ENCODE results near the gene NTSR2. TPM values are rescaled to one million over a fixed set of nuclear protein-coding genes. Genes with fewer than 3 reads are reported as not detected.

The NTSR2 gene
- total RNA-seq, 1 experiment from 2014 or later: not detected

DNA sequence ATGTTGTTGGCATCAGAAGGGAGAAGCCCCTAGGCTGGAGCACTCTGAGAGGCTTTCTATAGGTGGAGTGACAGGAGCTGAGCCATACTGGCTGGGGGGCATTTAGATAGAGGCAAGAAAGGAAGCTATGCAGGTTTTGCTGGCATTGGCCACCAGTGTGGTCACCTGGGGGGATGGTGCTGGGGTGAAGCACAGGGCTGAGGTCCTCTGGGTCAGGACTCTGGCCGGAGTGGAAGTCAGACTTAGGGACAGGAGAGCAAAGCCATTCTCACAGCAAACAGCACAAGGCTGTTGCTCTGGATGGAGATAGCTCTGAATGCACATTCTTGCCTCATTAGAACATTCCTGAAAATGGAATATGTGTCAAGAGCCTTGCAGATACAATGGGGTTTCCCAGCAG, 47.4 kb downstream of the NTSR2 start:
- ATAC-seq: no peak
- ChIA-PET POLR2A (no interaction called here), CTCF (no interaction called here)
- Mint-ChIP-seq H3K27me3 (ENCODE audit: low read depth) (no peaks in the 10 kb centered on the region), H3K9me3 (peaks cover 13% of the 10 kb centered on the region), H3K4me1 (no peaks in the 10 kb centered on the region), H3K36me3 (peaks cover 61% of the 10 kb centered on the region), H3K4me3 (no peak overlapping the region), H3K27ac (no peak overlapping the region)
- DNase-seq (ENCODE audit: low spot score): no peak
- TF ChIP-seq GRHL2 (CRISPR knock-in tag; IDR thresholded peaks at IDR 0.05; ENCODE audit: insufficient replicate concordance, severe bottlenecking) (no peak), TP53 (CRISPR knock-in tag; IDR thresholded peaks at IDR 0.05) (no peak), NFATC4 (CRISPR knock-in tag; IDR thresholded peaks at IDR 0.05) (no peak), TCF7 (CRISPR knock-in tag; IDR thresholded peaks at IDR 0.05; ENCODE audit: low read depth) (no peak), FOXJ3 (CRISPR knock-in tag; IDR thresholded peaks at IDR 0.05; ENCODE audit: borderline replicate concordance) (no peak), JUN (CRISPR knock-in tag; IDR thresholded peaks at IDR 0.05) (no peak), ZNF423 (CRISPR knock-in tag; IDR thresholded peaks at IDR 0.05) (no peak), TEAD4 (CRISPR knock-in tag; IDR thresholded peaks at IDR 0.05) (no peak), TEAD1 (CRISPR knock-in tag; IDR thresholded peaks at IDR 0.05) (no peak)
- TF ChIP-seq, protein P1, sequence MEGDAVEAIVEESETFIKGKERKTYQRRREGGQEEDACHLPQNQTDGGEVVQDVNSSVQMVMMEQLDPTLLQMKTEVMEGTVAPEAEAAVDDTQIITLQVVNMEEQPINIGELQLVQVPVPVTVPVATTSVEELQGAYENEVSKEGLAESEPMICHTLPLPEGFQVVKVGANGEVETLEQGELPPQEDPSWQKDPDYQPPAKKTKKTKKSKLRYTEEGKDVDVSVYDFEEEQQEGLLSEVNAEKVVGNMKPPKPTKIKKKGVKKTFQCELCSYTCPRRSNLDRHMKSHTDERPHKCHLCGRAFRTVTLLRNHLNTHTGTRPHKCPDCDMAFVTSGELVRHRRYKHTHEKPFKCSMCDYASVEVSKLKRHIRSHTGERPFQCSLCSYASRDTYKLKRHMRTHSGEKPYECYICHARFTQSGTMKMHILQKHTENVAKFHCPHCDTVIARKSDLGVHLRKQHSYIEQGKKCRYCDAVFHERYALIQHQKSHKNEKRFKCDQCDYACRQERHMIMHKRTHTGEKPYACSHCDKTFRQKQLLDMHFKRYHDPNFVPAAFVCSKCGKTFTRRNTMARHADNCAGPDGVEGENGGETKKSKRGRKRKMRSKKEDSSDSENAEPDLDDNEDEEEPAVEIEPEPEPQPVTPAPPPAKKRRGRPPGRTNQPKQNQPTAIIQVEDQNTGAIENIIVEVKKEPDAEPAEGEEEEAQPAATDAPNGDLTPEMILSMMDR (IDR thresholded peaks at IDR 0.05): no peak
- TF ChIP-seq, protein P2, sequence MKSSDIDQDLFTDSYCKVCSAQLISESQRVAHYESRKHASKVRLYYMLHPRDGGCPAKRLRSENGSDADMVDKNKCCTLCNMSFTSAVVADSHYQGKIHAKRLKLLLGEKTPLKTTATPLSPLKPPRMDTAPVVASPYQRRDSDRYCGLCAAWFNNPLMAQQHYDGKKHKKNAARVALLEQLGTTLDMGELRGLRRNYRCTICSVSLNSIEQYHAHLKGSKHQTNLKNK (CRISPR knock-in tag; IDR thresholded peaks at IDR 0.05): no peak
- TF ChIP-seq, protein P3, sequence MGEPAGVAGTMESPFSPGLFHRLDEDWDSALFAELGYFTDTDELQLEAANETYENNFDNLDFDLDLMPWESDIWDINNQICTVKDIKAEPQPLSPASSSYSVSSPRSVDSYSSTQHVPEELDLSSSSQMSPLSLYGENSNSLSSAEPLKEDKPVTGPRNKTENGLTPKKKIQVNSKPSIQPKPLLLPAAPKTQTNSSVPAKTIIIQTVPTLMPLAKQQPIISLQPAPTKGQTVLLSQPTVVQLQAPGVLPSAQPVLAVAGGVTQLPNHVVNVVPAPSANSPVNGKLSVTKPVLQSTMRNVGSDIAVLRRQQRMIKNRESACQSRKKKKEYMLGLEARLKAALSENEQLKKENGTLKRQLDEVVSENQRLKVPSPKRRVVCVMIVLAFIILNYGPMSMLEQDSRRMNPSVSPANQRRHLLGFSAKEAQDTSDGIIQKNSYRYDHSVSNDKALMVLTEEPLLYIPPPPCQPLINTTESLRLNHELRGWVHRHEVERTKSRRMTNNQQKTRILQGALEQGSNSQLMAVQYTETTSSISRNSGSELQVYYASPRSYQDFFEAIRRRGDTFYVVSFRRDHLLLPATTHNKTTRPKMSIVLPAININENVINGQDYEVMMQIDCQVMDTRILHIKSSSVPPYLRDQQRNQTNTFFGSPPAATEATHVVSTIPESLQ (CRISPR knock-in tag; IDR thresholded peaks at IDR 0.05): no peak
- TF ChIP-seq, protein P4, sequence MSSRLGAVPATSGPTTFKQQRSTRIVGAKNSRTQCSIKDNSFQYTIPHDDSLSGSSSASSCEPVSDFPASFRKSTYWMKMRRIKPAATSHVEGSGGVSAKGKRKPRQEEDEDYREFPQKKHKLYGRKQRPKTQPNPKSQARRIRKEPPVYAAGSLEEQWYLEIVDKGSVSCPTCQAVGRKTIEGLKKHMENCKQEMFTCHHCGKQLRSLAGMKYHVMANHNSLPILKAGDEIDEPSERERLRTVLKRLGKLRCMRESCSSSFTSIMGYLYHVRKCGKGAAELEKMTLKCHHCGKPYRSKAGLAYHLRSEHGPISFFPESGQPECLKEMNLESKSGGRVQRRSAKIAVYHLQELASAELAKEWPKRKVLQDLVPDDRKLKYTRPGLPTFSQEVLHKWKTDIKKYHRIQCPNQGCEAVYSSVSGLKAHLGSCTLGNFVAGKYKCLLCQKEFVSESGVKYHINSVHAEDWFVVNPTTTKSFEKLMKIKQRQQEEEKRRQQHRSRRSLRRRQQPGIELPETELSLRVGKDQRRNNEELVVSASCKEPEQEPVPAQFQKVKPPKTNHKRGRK (CRISPR knock-in tag; IDR thresholded peaks at IDR 0.05; ENCODE audit: borderline replicate concordance): no peak

DNA sequence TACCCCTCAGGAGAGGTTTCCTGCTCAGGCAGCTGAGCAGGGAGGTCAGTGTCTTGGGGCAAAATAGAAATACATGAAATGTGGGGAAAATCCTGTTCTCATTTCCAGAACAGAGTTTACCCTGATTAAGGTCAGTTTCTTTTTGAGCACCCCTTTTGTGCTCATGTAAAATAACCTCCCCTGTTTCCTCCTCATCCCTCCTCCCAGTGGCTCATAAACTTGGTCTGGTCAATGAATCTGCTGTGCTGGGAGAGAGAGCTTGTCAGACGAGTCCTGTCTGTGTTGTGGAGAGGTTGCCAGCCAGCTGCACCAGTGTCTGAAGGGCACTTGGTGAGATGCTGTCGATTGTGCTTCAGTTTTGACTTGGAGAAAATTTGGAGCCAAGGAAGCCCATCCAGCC, 48.6 kb downstream of the NTSR2 start:
- TF ChIP-seq, protein P5, sequence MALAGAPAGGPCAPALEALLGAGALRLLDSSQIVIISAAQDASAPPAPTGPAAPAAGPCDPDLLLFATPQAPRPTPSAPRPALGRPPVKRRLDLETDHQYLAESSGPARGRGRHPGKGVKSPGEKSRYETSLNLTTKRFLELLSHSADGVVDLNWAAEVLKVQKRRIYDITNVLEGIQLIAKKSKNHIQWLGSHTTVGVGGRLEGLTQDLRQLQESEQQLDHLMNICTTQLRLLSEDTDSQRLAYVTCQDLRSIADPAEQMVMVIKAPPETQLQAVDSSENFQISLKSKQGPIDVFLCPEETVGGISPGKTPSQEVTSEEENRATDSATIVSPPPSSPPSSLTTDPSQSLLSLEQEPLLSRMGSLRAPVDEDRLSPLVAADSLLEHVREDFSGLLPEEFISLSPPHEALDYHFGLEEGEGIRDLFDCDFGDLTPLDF (CRISPR knock-in tag; IDR thresholded peaks at IDR 0.05): no peak
- TF ChIP-seq ZNF423 (CRISPR knock-in tag; IDR thresholded peaks at IDR 0.05) (no peak), SOX15 (CRISPR knock-in tag; IDR thresholded peaks at IDR 0.05) (no peak), ZNF232 (CRISPR knock-in tag; IDR thresholded peaks at IDR 0.05) (no peak), ELF4 (CRISPR knock-in tag; IDR thresholded peaks at IDR 0.05; ENCODE audit: low read depth) (no peak), OVOL2 (CRISPR knock-in tag; IDR thresholded peaks at IDR 0.05; ENCODE audit: borderline replicate concordance) (no peak), TP53 (CRISPR knock-in tag; IDR thresholded peaks at IDR 0.05) (no peak), GTF2I (CRISPR knock-in tag; conservative IDR thresholded peaks at IDR 0.05) (no peak), ZBTB21 (CRISPR knock-in tag; IDR thresholded peaks at IDR 0.05; ENCODE audit: borderline replicate concordance) (no peak)
- TF ChIP-seq, protein P6, sequence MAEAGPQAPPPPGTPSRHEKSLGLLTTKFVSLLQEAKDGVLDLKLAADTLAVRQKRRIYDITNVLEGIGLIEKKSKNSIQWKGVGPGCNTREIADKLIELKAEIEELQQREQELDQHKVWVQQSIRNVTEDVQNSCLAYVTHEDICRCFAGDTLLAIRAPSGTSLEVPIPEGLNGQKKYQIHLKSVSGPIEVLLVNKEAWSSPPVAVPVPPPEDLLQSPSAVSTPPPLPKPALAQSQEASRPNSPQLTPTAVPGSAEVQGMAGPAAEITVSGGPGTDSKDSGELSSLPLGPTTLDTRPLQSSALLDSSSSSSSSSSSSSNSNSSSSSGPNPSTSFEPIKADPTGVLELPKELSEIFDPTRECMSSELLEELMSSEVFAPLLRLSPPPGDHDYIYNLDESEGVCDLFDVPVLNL (CRISPR knock-in tag; IDR thresholded peaks at IDR 0.05; ENCODE audit: borderline replicate concordance, low read depth): no peak
- TF ChIP-seq, protein P7, sequence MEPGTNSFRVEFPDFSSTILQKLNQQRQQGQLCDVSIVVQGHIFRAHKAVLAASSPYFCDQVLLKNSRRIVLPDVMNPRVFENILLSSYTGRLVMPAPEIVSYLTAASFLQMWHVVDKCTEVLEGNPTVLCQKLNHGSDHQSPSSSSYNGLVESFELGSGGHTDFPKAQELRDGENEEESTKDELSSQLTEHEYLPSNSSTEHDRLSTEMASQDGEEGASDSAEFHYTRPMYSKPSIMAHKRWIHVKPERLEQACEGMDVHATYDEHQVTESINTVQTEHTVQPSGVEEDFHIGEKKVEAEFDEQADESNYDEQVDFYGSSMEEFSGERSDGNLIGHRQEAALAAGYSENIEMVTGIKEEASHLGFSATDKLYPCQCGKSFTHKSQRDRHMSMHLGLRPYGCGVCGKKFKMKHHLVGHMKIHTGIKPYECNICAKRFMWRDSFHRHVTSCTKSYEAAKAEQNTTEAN (CRISPR knock-in tag; IDR thresholded peaks at IDR 0.05): no peak
- peaks cover 3% of the 10 kb centered on the region; the same call in 1 of the 2 replicates for H3K9me3 Mint-ChIP-seq
- H3K4me3 Mint-ChIP-seq: no peak overlapping the region
- no peak overlapping the region for H3K27ac Mint-ChIP-seq
- H3K27me3 Mint-ChIP-seq (ENCODE audit: low read depth): no peaks in the 10 kb centered on the region
- H3K4me1 Mint-ChIP-seq: no peaks in the 10 kb centered on the region
- ChIA-PET CTCF (no interaction called here), POLR2A (no interaction called here)
- DNase-seq (ENCODE audit: low spot score) (no peak), ATAC-seq (no peak)
- H3K36me3 Mint-ChIP-seq: peaks cover 57% of the 10 kb centered on the region

Measured in WTC11 (cell line).